Measurements from ENCODE around the gene SMIM35.

The SMIM35 gene

GRCh38 chr11:117977029-117977428 is 109.7 kb downstream of the SMIM35 start:
- Mint-ChIP-seq H3K27me3 (no peaks in the 10 kb centered on the region), H3K4me3 (peak overlapping the region; percentile 79), H3K36me3 (ENCODE audit: low read depth) (peaks cover 18% of the 10 kb centered on the region), H3K9me3 (no peaks in the 10 kb centered on the region), H3K27ac (peak overlapping the region; percentile 50), H3K4me1 (ENCODE audit: low read depth) (peaks cover 91% of the 10 kb centered on the region)

- Mint-ChIP-seq H3K4me1 (ENCODE audit: low read depth) (peaks cover 90% of the 10 kb centered on the region), H3K27ac (no peak overlapping the region), H3K9me3 (no peaks in the 10 kb centered on the region), H3K4me3 (no peak overlapping the region), H3K36me3 (ENCODE audit: low read depth) (peaks cover 18% of the 10 kb centered on the region), H3K27me3 (no peaks in the 10 kb centered on the region)
These were observed 110.3 kb downstream of the SMIM35 start for GRCh38 chr11:117976445-117976844.

DNA sequence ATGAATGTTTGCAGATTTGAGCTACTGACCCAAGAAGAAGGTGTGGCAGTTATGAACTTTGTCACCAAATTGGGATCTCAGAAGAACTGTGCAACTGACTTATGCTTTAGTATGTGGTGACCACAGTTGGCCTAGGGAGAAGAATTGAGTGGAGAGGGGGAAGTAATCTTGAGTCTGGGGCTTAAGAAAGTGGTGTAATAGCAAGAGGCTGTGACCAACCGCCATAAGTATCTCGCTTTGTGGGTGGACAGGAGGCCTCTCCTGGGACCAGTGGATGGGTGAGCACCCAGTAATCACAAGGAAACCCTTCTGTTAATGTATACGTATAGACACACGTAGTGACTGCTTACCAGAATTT is 113.3 kb downstream of the SMIM35 start:
- peak overlapping the region; percentile 4 for H3K27ac Mint-ChIP-seq
- no peaks in the 10 kb centered on the region for H3K9me3 Mint-ChIP-seq
- peaks cover 94% of the 10 kb centered on the region for H3K4me1 Mint-ChIP-seq (ENCODE audit: low read depth)
- no peak overlapping the region for H3K4me3 Mint-ChIP-seq
- peaks cover 18% of the 10 kb centered on the region for H3K36me3 Mint-ChIP-seq (ENCODE audit: low read depth)
- H3K27me3 Mint-ChIP-seq, result no peaks in the 10 kb centered on the region

GRCh38 chr11:117972629-117973502 is 113.9 kb downstream of the SMIM35 start:
- no peak overlapping the region for H3K4me3 Mint-ChIP-seq
- no peaks in the 10 kb centered on the region for H3K27me3 Mint-ChIP-seq
- peaks cover 16% of the 10 kb centered on the region for H3K36me3 Mint-ChIP-seq (ENCODE audit: low read depth)
- H3K27ac Mint-ChIP-seq, result peak overlapping the region; percentile 4
- H3K9me3 Mint-ChIP-seq, result no peaks in the 10 kb centered on the region
- H3K4me1 Mint-ChIP-seq (ENCODE audit: low read depth), result peaks cover 91% of the 10 kb centered on the region

- Mint-ChIP-seq H3K4me3 (no peak overlapping the region), H3K27ac (no peak overlapping the region), H3K36me3 (ENCODE audit: low read depth) (peaks cover 7% of the 10 kb centered on the region), H3K9me3 (no peaks in the 10 kb centered on the region), H3K27me3 (no peaks in the 10 kb centered on the region), H3K4me1 (ENCODE audit: low read depth) (peaks cover 83% of the 10 kb centered on the region)
These were observed 114.7 kb downstream of the SMIM35 start for GRCh38 chr11:117972044-117972443.

- H3K4me3 Mint-ChIP-seq, result peak overlapping the region; percentile 53
- H3K9me3 Mint-ChIP-seq, result no peaks in the 10 kb centered on the region
- H3K4me1 Mint-ChIP-seq (ENCODE audit: low read depth), result peaks cover 71% of the 10 kb centered on the region
- no peaks in the 10 kb centered on the region for H3K27me3 Mint-ChIP-seq
- no peaks in the 10 kb centered on the region for H3K36me3 Mint-ChIP-seq (ENCODE audit: low read depth)
- peak overlapping the region; percentile 86 for H3K27ac Mint-ChIP-seq
These were observed 116.3 kb downstream of the SMIM35 start for GRCh38 chr11:117970400-117971024.

DNA sequence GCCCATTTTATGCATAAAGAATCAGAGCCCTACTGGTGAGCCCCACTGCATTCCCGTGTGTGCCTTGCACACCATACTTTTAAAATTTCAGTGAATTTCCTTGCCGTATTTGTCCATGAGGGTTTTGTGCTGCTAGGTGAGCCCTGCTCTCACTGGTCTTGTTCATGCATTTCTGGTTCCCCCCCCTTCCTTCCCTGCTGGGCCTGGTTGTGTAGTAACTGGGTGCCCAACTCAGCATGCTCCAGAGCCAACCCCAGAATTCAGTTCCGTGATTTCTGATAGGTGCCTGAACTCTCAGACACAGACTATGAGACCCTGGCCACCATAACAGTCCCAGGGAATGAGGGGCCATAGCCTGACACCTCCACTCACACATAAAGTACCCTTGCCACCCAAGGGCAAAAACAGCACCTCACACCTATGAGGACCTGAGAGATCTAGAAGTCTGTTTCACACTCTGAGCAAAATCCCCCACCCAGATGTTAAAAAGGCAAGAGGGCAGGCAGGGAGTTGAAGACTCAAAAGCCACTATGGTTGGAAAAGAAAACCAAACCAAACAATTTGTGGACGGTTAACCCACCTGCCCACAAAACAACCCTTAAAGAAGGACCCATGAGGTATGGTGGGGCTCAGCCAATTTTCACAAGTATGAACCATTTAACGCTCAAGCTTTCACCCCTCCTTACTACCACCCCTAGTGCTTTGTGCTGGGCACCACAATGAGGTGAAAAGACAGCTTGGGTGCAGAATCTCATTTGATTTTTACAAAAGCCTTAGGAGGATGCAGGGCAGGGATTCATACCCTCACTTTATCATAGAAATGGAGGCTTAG is 117.4 kb downstream of the SMIM35 start:
- H3K9me3 Mint-ChIP-seq, result no peaks in the 10 kb centered on the region
- peak overlapping the region; percentile 43 for H3K27ac Mint-ChIP-seq
- H3K4me1 Mint-ChIP-seq (ENCODE audit: low read depth), result peaks cover 61% of the 10 kb centered on the region
- no peaks in the 10 kb centered on the region for H3K27me3 Mint-ChIP-seq
- H3K36me3 Mint-ChIP-seq (ENCODE audit: low read depth), result no peaks in the 10 kb centered on the region
- H3K4me3 Mint-ChIP-seq, result no peak overlapping the region

DNA sequence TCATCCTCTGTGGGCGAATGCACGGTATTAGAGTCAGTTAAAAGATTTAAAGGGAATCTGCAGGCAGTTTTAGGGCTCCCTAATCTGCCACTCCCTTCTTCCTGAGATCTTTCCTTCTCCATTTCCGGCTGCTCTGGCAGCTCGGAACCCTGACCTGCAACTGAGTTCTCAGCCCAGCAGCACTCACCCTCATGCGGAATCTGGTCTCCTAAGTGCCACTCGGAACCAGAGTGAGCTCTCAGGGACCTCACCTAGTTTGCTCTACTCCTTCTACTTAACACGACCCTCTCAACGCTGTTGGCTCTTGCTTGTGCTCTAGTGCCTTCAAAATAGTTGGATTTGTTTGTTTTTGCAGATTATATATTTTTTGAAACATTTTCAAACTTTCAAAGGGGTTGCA is 119.9 kb downstream of the SMIM35 start:
- H3K9me3 Mint-ChIP-seq, result no peaks in the 10 kb centered on the region
- H3K36me3 Mint-ChIP-seq (ENCODE audit: low read depth), result no peaks in the 10 kb centered on the region
- H3K27me3 Mint-ChIP-seq, result no peaks in the 10 kb centered on the region
- H3K27ac Mint-ChIP-seq, result no peak overlapping the region
- H3K4me1 Mint-ChIP-seq (ENCODE audit: low read depth), result peaks cover 43% of the 10 kb centered on the region
- no peak overlapping the region for H3K4me3 Mint-ChIP-seq

- Mint-ChIP-seq H3K27me3 (no peaks in the 10 kb centered on the region), H3K4me3 (no peak overlapping the region), H3K9me3 (peaks cover 4% of the 10 kb centered on the region), H3K36me3 (ENCODE audit: low read depth) (peaks cover 4% of the 10 kb centered on the region), H3K4me1 (ENCODE audit: low read depth) (peaks cover 35% of the 10 kb centered on the region), H3K27ac (no peak overlapping the region)
These were observed 123.9 kb downstream of the SMIM35 start for GRCh38 chr11:117962826-117963225.

DNA sequence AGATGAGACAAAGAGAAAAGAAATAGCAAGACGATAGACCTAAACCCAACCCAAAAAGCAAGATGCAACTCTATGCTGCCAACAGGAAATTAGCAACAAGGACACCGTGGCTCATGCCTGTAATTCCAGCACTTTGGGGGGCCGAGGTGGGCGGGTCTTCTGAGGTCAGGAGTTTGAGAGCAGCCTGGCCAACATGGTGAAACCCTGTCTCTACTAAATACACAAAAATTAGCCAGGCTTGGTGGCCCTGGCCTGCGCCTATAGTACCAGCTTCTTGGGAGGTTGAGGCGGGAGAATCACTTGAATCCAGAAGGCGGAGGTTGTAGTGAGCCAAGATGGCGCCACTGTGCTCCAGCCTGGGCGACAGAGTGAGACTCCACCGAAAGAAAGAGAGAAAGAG is 124.9 kb downstream of the SMIM35 start:
- peaks cover 10% of the 10 kb centered on the region for H3K9me3 Mint-ChIP-seq
- H3K27ac Mint-ChIP-seq, result no peak overlapping the region
- no peak overlapping the region for H3K4me3 Mint-ChIP-seq
- H3K4me1 Mint-ChIP-seq (ENCODE audit: low read depth), result peaks cover 35% of the 10 kb centered on the region
- no peaks in the 10 kb centered on the region for H3K27me3 Mint-ChIP-seq
- H3K36me3 Mint-ChIP-seq (ENCODE audit: low read depth), result peaks cover 4% of the 10 kb centered on the region

- Mint-ChIP-seq H3K4me3 (peak overlapping the region; percentile 5), H3K27ac (peak overlapping the region; percentile 80), H3K36me3 (ENCODE audit: low read depth) (peaks cover 4% of the 10 kb centered on the region), H3K27me3 (no peaks in the 10 kb centered on the region), H3K4me1 (ENCODE audit: low read depth) (peaks cover 39% of the 10 kb centered on the region), H3K9me3 (peaks cover 18% of the 10 kb centered on the region)
These were observed 126.4 kb downstream of the SMIM35 start for GRCh38 chr11:117960406-117960805.

GRCh38 chr11:117959438-117960149 is 127.2 kb downstream of the SMIM35 start:
- peaks cover 18% of the 10 kb centered on the region for H3K9me3 Mint-ChIP-seq
- peak overlapping the region; percentile 80 for H3K27ac Mint-ChIP-seq
- no peaks in the 10 kb centered on the region for H3K27me3 Mint-ChIP-seq
- H3K36me3 Mint-ChIP-seq (ENCODE audit: low read depth), result peaks cover 4% of the 10 kb centered on the region
- H3K4me3 Mint-ChIP-seq, result peak overlapping the region; percentile 5
- H3K4me1 Mint-ChIP-seq (ENCODE audit: low read depth), result peaks cover 42% of the 10 kb centered on the region

GRCh38 chr11:117958949-117959348 is 127.8 kb downstream of the SMIM35 start:
- no peaks in the 10 kb centered on the region for H3K27me3 Mint-ChIP-seq
- peaks cover 4% of the 10 kb centered on the region for H3K36me3 Mint-ChIP-seq (ENCODE audit: low read depth)
- peaks cover 46% of the 10 kb centered on the region for H3K4me1 Mint-ChIP-seq (ENCODE audit: low read depth)
- H3K27ac Mint-ChIP-seq, result peak overlapping the region; percentile 33
- peaks cover 18% of the 10 kb centered on the region for H3K9me3 Mint-ChIP-seq
- peak overlapping the region; percentile 18 for H3K4me3 Mint-ChIP-seq

Measured in stimulated activated naive CD8-positive, alpha-beta T cell treated with anti-CD3 and anti-CD28 coated beads, Interleukin-15, Interleukin-2, amounts not matched to agents 100 ng/mL and 50 ng/mL, for 24 hours (primary cell).